ENCODE measurements around the gene RHOU.

DNA sequence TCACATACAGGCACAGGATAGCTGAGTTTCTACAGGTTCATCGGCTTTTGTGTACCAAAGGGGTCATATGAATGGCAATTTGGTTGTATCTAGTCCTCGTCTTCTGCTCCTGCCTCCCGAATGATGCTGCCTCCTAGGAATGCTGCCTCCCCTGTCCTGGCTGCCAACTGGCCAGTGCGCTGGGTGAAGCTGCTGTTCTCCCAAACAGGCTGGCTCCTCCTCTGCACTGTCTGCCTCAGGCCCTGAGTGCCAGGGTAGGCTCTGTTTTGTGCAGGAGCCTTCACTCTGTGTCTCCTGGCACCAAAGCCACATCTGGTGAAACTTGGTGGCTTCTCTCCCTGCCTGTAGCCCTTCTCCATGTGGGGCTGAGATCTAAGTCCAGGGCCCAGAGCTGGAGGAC lies 60.3 kb downstream of the RHOU start:
- no peak for TF ChIP-seq POLR2A (IDR thresholded peaks at IDR 0.05; ENCODE audit: low read depth, low read length)
- TF ChIP-seq, protein P1, sequence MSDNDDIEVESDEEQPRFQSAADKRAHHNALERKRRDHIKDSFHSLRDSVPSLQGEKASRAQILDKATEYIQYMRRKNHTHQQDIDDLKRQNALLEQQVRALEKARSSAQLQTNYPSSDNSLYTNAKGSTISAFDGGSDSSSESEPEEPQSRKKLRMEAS (IDR thresholded peaks at IDR 0.05; ENCODE audit: insufficient read depth, insufficient read length): no peak
- no peak for TF ChIP-seq CTCF (IDR thresholded peaks at IDR 0.05; ENCODE audit: extremely low read depth in 1 of 2, insufficient read depth in 1 of 2, low read depth in 1 of 2, low read length in 2 of 2)
- TF ChIP-seq EZH2 (IDR thresholded peaks at IDR 0.05; ENCODE audit: borderline replicate concordance, low read depth, low read length, severe bottlenecking): no peak
- no peak for TF ChIP-seq FOS (IDR thresholded peaks at IDR 0.05; ENCODE audit: borderline replicate concordance, insufficient read depth, low read length)
- no peak for TF ChIP-seq JUN (IDR thresholded peaks at IDR 0.05; ENCODE audit: borderline replicate concordance, insufficient read depth, insufficient read length, low read depth)
- no peak for TF ChIP-seq POLR2AphosphoS5 (IDR thresholded peaks at IDR 0.05; ENCODE audit: insufficient read depth, low read depth, low read length)
- TF ChIP-seq MYC (IDR thresholded peaks at IDR 0.05; ENCODE audit: low read depth, low read length): no peak
- TF ChIP-seq GATA2 (IDR thresholded peaks at IDR 0.05; ENCODE audit: insufficient read depth, insufficient read length, low read depth, low read length): no peak

All from endothelial cell of umbilical vein (primary cell).